Lower leg skin (tissue), 4 donors: ENCODE data around the gene CASP2. TPM values are rescaled to one million over a fixed set of nuclear protein-coding genes. Genes with fewer than 3 reads are reported as not detected.
"Not testable (repeated sequence)": the region's sequence is repeated elsewhere in the genome, so short reads cannot be mapped to it uniquely, and the experiment has no call there.

Source experiments
- DNase-seq, 2 donors: peaks; one replicate each; pipeline ENCODE4 v3.0.0-alpha.2; 2019; ENCODE audit warnings: low spot score in 2 of 2
- H3K4me3 ChIP-seq: fragments of 200-600 bp; sonication (generic); 2 replicates; pipeline ENCODE4 v1.5.1; 2017; ENCODE audit warnings: mild to moderate bottlenecking, low read depth; ENCODE audit not compliant: poor library complexity, severe bottlenecking
- CTCF ChIP-seq, 3 donors: fragments of 450-650 bp; IDR thresholded peaks; one replicate each; pipeline ENCODE4 v1.5.1; 2016; ENCODE audit warnings: antibody characterized with exemption in 3 of 3, mild to moderate bottlenecking in 3 of 3, moderate library complexity in 2 of 3
- POLR2A ChIP-seq, 2 donors: fragments of 450-650 bp; IDR thresholded peaks; one replicate each; pipeline ENCODE4 v1.6.1; 2016 to 2017; ENCODE audit warnings: antibody characterized with exemption in 2 of 2, mild to moderate bottlenecking in 1 of 2, moderate library complexity in 1 of 2
- WGBS, 2 donors: methylation state at CpG; one replicate each; pipeline ENCODE4 v1.1.5; 2018; 5-methylcytosine and 5-hydroxymethylcytosine counted together
- intact Hi-C: fragments of 100-400 bp; cut with DNase I; formaldehyde crosslinking; loops from one replicate; pipeline ENCODE4 v1.15.0; 2023; ENCODE audit warnings: low total_unique reads
- total RNA-seq, 4 donors: library from RNA; depleted of rRNA; stranded (reverse); fragments of >200 nt; gene quantifications; one replicate each; pipeline ENCODE4 v1.1.0, GENCODE V29; 2016

Gene CASP2
- total RNA-seq, 4 donors from 2014 or later: 9.6 to 22.7 (median 16.0) TPM

GRCh38 chr7:143285806-143286521 is 2.2 kb upstream of the CASP2 start:
- 91 to 93% methylated on average over 11 of the region's 11 CpGs for WGBS, 2 donors
- no peak for TF ChIP-seq POLR2A (IDR thresholded peaks at IDR 0.05)
- TF ChIP-seq CTCF (IDR thresholded peaks at IDR 0.05): no peak
- no peak overlapping the region for H3K4me3 ChIP-seq
- intact Hi-C loops: no loop called here
- no peak for DNase-seq

- intact Hi-C loops: no loop called here
- no peak overlapping the region for H3K4me3 ChIP-seq
- TF ChIP-seq POLR2A (IDR thresholded peaks at IDR 0.05): no peak
- no peak for TF ChIP-seq CTCF (IDR thresholded peaks at IDR 0.05)
- WGBS, 2 donors: 97 to 98% methylated on average over 6 of the region's 6 CpGs
- no peak for DNase-seq
These were observed 1.6 kb upstream of the CASP2 start for GRCh38 chr7:143286522-143286890.

- WGBS, 2 donors: 85 to 89% methylated on average over 17 of the region's 17 CpGs
- no peak for TF ChIP-seq CTCF (IDR thresholded peaks at IDR 0.05)
- no peak for TF ChIP-seq POLR2A (IDR thresholded peaks at IDR 0.05)
- DNase-seq: no peak
- no peak overlapping the region for H3K4me3 ChIP-seq
- intact Hi-C loops: no loop called here
These were observed 714 bp upstream of the CASP2 start for GRCh38 chr7:143287339-143287934.

GRCh38 chr7:143288836-143289235 is 685 bp downstream of the CASP2 start:
- no peak for DNase-seq
- intact Hi-C loops: no loop called here
- TF ChIP-seq CTCF (IDR thresholded peaks at IDR 0.05) (no peak), POLR2A (IDR thresholded peaks at IDR 0.05) (no peak)
- 1% methylated on average over 11 of the region's 11 CpGs for WGBS, 2 donors
- peak overlapping the region; percentile 85 for H3K4me3 ChIP-seq

GRCh38 chr7:143289421-143289820 is 1.3 kb downstream of the CASP2 start:
- TF ChIP-seq POLR2A (IDR thresholded peaks at IDR 0.05) (no peak), CTCF (IDR thresholded peaks at IDR 0.05) (no peak)
- no peak for DNase-seq
- H3K4me3 ChIP-seq: no peak overlapping the region
- WGBS, 2 donors: 15 to 21% methylated on average over 6 of the region's 6 CpGs
- intact Hi-C loops: no loop called here

- intact Hi-C loops, H3K4me3 ChIP-seq, DNase-seq: not testable (repeated sequence)
- 55% methylated on average over 4 of the region's 4 CpGs for WGBS, 2 donors
These were observed 1.7 kb downstream of the CASP2 start for GRCh38 chr7:143289888-143290287.
